Tibial nerve (tissue), 3 donors: ENCODE results near the gene HS3ST6.

Source experiments
- CTCF ChIP-seq, 5 experiments: fragments of 200-600 bp in 3 of 5; fragments of 450-650 bp in 2 of 5; sonication (generic) in 3 of 5; IDR thresholded peaks; one replicate each; pipeline ENCODE4 v1.5.1; 2016 to 2019; ENCODE audit warnings: antibody characterized with exemption in 5 of 5, mild to moderate bottlenecking in 3 of 5, moderate library complexity in 2 of 5
- POLR2A ChIP-seq, 2 donors: fragments of 450-650 bp; IDR thresholded peaks; one replicate each; pipeline ENCODE4 v1.6.1; 2017; ENCODE audit warnings: antibody characterized with exemption in 2 of 2, mild to moderate bottlenecking in 2 of 2, moderate library complexity in 2 of 2

GRCh38 chr16:1929105-1929504, 10.9 kb upstream of the HS3ST6 start:
- TF ChIP-seq CTCF (IDR thresholded peaks at IDR 0.05): no peak
- TF ChIP-seq POLR2A (IDR thresholded peaks at IDR 0.05): no peak
